ENCODE data around the gene CDH4.

CDH4 gene

DNA sequence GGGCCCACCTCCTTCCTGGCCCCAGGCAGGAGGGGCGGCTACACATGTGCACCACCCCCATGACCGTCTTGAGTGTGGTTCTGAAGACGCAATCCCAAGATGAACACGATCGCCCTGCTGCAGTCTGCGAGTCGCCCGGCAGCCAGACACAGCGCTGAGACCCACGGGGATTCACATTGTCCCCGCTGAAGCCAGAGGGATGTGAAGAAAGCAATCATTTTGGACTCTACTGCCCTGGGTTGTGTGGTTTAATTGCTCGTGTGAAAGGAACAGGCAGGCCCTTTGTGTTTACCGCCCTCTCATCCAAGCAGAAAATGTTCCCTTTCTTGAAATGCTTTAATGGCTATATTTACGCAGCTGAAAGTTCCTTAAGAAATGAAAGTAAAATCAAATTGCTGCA lies 534.2 kb downstream of the CDH4 start:
- DNase-seq (ENCODE audit: low spot score in 2 of 2) (no peak), ATAC-seq (no peak)
- no peak overlapping the region for H3K27ac Mint-ChIP-seq
- H3K36me3 Mint-ChIP-seq = no peaks in the 10 kb centered on the region
- H3K4me3 Mint-ChIP-seq = no peak overlapping the region
- H3K9me3 Mint-ChIP-seq = peaks cover 5% of the 10 kb centered on the region
- H3K4me1 Mint-ChIP-seq = peaks cover 5% of the 10 kb centered on the region

DNA sequence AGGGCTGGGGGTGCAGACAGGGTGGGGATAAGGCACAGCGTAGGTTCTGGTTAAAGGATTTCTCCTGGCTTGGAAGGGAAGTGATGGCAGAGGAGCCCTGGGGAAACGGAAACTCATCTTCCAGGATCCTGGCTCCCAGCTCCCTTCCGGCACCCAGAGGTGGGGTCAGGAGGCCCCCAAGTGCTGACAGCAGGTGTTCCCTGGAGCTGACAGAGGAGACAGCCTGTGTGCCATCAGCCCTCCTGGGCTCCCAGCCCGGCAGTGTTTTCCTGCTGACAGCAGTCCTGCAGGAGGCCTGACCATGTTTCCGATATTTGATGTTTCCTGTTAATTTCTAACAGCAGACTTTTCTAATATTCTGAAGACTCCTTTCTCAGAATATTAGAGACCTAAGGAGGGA lies 536.3 kb downstream of the CDH4 start:
- DNase-seq (ENCODE audit: low spot score in 2 of 2) (no peak), ATAC-seq (no peak)
- H3K9me3 Mint-ChIP-seq = peaks cover 2% of the 10 kb centered on the region
- H3K4me1 Mint-ChIP-seq = peaks cover 5% of the 10 kb centered on the region
- H3K36me3 Mint-ChIP-seq = no peaks in the 10 kb centered on the region
- no peak overlapping the region for H3K4me3 Mint-ChIP-seq
- no peak overlapping the region for H3K27ac Mint-ChIP-seq

DNA sequence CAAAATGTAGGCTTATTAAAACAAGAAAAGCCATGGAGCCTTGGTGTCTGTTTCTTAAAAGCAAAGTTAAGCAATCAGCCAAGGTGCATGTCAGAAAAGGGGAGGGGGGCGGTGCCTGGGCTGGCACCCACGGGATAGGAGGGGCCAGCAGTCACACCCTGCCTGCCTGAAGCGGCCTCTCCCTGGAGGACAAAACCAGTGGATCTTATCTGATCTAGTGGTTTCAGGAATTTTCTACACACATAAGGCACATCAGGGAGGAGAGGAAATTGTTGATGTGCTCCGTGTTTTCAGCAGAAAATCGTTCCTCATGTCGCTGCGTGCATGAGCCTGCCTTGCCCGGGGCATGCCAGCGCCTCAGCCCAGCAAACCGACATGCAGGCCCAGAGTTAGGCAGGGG lies 537.3 kb downstream of the CDH4 start:
- no peaks in the 10 kb centered on the region for H3K36me3 Mint-ChIP-seq
- ATAC-seq (no peak), DNase-seq (ENCODE audit: low spot score in 2 of 2) (no peak)
- H3K9me3 Mint-ChIP-seq = peaks cover 2% of the 10 kb centered on the region
- H3K27ac Mint-ChIP-seq = no peak overlapping the region
- H3K4me3 Mint-ChIP-seq = no peak overlapping the region
- peaks cover 5% of the 10 kb centered on the region for H3K4me1 Mint-ChIP-seq

DNA sequence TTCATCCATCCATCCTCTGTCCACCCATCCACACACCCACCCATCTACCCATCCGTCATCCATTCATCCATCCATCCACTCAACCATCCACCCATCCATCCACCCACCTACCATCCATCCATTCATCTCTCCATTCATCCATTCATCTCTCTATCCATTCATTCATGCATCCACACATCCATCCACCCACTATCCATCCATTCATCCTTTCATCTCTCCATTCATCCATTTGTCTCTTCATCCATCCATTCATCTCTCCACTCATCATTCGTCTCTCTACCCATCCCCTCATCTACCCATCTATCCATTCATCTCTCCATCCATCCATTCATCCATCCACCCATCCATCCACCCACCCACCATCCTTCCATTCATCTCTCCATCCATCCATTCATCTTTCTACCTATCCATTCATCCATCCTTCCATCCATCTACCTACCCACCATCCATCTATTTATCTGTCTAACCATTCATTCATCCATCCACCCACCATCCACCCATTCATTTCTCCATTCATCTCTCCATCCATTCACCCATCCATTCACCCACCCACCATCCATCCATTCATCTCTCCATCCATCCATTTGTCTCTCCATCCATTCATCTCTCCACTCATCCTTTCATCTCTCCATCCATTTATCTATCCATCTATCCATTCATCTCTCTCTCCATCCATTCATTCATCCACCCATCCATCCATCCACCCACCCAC lies 538.2 kb downstream of the CDH4 start:
- Mint-ChIP-seq H3K27ac (no peak overlapping the region), H3K36me3 (no peaks in the 10 kb centered on the region), H3K4me1 (peaks cover 5% of the 10 kb centered on the region), H3K9me3 (peaks cover 2% of the 10 kb centered on the region), H3K4me3 (no peak overlapping the region)
- no peak for DNase-seq (ENCODE audit: low spot score in 2 of 2)
- no peak for ATAC-seq

DNA sequence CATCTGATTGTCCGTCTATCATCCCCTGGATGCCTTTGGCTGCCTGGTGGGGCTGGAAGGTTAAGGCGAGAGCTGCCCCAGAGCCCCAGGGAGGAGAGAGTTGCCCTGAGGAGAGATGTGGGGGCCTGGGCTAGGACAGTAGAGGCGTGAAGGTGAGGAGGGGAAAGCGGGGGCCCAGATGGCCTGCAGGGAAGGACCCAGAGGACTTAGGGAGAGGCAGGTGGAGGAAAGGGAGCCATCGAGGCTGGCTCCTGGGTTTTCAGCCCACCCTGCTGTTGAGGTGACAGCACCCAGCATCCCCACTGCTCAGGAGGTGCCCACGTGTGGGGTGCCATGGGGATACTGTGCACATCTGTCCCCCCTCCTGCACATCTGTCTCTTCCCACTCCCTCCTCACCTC lies 539.9 kb downstream of the CDH4 start:
- DNase-seq (ENCODE audit: low spot score in 2 of 2) = no peak
- no peak overlapping the region for H3K4me3 Mint-ChIP-seq
- no peak overlapping the region for H3K27ac Mint-ChIP-seq
- H3K9me3 Mint-ChIP-seq = peaks cover 2% of the 10 kb centered on the region
- H3K36me3 Mint-ChIP-seq = no peaks in the 10 kb centered on the region
- peaks cover 5% of the 10 kb centered on the region for H3K4me1 Mint-ChIP-seq
- no peak for ATAC-seq

DNA sequence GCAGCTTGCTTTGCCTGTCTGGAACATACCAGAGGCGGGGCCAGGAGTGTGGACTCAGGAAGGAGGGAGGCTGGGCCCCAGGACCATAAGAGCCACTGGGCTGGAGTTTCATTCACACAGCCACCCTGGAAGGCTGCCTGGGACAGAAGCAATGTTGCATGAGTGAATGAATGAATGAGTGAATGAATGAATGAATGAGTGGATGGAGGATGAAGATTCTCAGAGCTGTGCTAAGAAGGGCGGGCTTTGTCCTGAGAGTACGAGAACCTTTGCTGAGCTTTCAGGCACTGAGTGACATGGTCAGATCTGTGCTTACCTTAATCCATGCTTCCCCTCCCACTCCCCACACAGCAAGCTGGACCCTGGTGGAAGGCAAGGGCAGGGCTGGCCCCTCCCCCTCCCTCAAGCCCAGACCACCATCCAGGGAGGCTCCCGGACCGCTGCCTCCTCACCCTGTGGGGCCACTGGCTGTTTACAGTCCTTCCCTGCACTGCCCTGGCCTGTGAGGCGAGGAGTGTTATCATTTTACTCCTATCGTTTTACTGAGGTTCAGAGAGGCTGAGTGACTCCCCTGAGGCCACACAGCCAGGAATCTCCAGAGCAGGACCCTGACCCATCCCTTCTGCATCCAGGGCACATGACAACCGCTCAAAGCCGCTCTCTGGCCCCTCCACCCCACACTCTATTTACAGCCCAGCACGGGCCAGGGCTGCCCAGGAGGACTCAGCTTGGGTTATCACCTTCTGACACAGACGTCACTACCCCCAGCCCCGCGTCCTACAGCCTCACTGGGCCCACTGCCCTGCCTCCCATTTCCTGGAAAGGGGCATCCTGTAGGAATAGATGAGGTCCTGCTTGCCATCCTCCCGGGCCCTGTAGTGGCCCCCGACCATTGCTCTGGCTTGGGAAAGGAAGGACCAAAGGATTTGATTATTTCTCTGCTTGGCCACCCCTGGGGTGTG lies 543.9 kb downstream of the CDH4 start:
- Mint-ChIP-seq H3K4me1 (no peaks in the 10 kb centered on the region), H3K4me3 (no peak overlapping the region), H3K36me3 (no peaks in the 10 kb centered on the region), H3K9me3 (peaks cover 2% of the 10 kb centered on the region), H3K27ac (no peak overlapping the region)
- no peak for ATAC-seq
- no peak for DNase-seq (ENCODE audit: low spot score in 2 of 2)

DNA sequence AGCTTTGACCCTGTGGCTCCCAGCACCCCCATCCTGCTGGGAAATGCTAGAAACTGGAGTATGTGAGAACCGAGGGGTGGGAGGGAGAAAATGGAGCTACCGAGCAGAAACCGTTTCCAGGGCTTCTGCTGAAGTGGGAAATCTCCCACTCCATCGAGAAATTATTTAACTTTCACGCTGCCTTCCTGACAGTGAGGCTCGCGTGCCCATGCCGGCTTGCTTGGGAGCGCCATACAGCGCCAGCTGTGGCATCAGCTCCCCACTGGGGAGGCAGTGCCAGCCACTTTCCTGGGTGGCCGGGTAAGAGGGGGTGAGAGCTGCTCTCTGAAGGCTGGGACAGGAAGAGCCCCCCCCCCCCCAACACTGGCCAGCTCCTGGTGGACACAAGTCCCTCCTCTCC lies 544.7 kb downstream of the CDH4 start:
- no peak overlapping the region for H3K27ac Mint-ChIP-seq
- ATAC-seq = no peak
- H3K4me3 Mint-ChIP-seq = no peak overlapping the region
- H3K9me3 Mint-ChIP-seq = no peaks in the 10 kb centered on the region
- no peak for DNase-seq (ENCODE audit: low spot score in 2 of 2)
- H3K36me3 Mint-ChIP-seq = no peaks in the 10 kb centered on the region
- no peaks in the 10 kb centered on the region for H3K4me1 Mint-ChIP-seq

DNA sequence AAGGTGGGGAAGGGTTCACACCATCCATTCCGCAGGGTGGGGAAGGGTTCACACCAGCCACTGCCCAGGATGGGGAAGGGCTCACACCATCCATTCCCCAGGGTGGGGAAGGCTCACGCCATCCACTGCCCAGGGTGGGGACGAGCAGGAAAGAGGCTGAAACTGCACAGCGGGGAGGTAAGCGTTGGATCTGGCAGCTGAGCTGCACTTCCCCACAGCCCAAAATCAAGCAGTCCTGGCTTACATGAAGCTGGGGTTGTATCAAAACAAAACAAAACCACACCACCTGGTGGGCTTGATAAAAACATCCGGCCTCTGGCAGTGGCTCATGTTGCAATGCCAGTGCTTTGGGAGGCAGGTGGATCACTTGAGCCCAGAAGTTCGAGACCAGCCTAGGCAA lies 545.1 kb downstream of the CDH4 start:
- Mint-ChIP-seq H3K9me3 (no peaks in the 10 kb centered on the region), H3K4me3 (no peak overlapping the region), H3K36me3 (no peaks in the 10 kb centered on the region), H3K4me1 (no peaks in the 10 kb centered on the region), H3K27ac (no peak overlapping the region)
- no peak for ATAC-seq
- DNase-seq (ENCODE audit: low spot score in 2 of 2) = no peak

DNA sequence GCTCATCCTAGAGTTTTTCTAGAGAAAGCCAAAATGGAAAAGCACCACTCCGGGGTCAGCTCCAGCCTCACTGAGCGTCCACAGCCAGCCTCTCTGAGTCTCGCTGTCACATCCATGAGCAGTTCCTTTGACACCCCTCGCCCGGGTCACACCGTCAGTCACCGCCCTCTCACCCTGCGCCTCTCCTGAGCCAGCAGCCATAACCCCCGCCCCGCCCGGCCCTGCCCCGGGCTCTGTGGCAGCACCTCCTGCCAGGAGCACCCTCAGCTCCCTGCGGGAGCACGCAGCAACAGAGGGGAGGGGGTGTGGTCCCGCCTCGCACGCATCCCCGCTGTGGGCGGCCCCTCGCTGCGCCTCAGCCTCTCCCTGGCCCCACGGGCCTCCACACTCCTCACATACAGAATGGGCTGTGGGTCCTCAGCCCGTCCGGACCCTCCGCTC lies 545.9 kb downstream of the CDH4 start:
- DNase-seq (ENCODE audit: low spot score in 2 of 2) (no peak), ATAC-seq (no peak)
- Mint-ChIP-seq H3K9me3 (no peaks in the 10 kb centered on the region), H3K4me1 (no peaks in the 10 kb centered on the region), H3K4me3 (no peak overlapping the region), H3K36me3 (no peaks in the 10 kb centered on the region), H3K27ac (no peak overlapping the region)

DNA sequence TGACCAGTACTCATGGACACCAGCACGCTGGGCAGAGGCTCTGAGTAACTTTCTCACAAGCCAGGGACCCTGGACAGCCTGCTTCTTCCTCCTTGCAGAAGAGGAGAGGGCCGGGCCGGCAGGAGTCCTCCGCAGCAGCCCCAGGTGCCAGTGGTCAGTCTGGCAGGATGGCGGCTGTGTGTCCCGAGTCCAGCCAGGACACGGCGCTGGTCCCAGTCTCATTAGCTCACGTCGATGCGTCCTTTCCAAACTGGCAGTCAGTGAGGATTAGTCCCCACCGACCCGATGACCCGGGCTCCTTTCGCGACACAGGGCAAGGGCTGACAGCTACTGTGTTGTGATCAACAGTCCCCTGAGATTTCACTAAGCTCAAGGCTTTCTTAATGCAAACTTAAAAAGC lies 546.6 kb downstream of the CDH4 start:
- Mint-ChIP-seq H3K4me1 (no peaks in the 10 kb centered on the region), H3K4me3 (no peak overlapping the region), H3K27ac (no peak overlapping the region)

DNA sequence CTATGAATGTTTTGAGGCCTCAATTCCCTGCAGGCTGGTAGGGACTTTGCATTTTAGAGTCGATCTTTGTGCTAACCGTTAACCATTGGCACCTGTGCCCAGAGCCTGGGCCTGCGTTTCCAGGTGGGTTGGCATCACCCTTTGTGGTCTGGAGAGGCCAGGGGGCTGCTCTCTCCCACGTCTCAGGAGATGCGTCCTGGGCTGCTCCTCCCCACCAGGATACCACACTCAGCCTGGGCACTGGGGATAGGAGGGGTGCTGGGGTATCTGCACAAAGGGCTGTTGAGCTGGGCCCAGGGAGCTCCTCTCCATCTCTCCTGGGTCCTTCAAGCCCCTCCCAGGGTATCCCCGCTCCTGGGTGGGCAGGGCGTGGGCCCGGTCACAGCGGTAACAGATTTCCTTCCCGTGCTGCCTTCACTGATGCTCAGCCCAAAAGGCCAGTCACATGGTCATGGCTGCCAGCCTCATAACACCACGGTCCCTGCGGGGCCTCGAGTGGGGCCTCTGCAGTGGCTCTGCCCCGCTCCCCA lies 547.4 kb downstream of the CDH4 start:
- H3K27ac Mint-ChIP-seq = no peak overlapping the region
- ATAC-seq (no peak), DNase-seq (ENCODE audit: low spot score in 2 of 2) (no peak)
- no peak overlapping the region for H3K4me3 Mint-ChIP-seq
- H3K9me3 Mint-ChIP-seq = no peaks in the 10 kb centered on the region
- H3K4me1 Mint-ChIP-seq = no peaks in the 10 kb centered on the region
- no peaks in the 10 kb centered on the region for H3K36me3 Mint-ChIP-seq

More for the DNA sequence above, 546.6 kb downstream of the CDH4 start:
- DNase-seq (ENCODE audit: low spot score in 2 of 2) = no peak
- no peak for ATAC-seq
- Mint-ChIP-seq H3K9me3 (no peaks in the 10 kb centered on the region), H3K36me3 (no peaks in the 10 kb centered on the region)

DNA sequence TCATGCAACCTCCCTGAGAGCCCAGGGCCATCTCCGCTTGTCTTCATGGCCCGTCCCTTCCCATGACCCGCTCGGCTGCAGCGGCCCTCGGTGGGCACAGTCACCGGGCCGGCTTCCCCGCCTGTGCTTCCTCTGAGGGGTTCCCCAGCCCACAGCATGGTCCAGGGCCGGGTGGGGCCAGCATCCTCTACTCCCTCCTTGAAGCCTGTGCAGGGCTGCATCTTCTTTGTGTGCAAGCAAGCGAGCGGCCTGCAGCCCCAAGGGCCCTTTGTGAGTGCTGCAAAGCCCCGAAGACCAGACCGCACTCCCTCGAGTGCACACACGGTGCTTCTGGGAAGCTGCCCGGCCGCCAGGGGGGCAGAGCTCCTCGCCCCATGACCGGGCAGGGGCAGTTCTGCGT lies 547.9 kb downstream of the CDH4 start:
- no peak overlapping the region for H3K27ac Mint-ChIP-seq
- no peaks in the 10 kb centered on the region for H3K4me1 Mint-ChIP-seq
- ATAC-seq (no peak), DNase-seq (ENCODE audit: low spot score in 2 of 2) (no peak)
- H3K36me3 Mint-ChIP-seq = no peaks in the 10 kb centered on the region
- no peaks in the 10 kb centered on the region for H3K9me3 Mint-ChIP-seq
- no peak overlapping the region for H3K4me3 Mint-ChIP-seq

DNA sequence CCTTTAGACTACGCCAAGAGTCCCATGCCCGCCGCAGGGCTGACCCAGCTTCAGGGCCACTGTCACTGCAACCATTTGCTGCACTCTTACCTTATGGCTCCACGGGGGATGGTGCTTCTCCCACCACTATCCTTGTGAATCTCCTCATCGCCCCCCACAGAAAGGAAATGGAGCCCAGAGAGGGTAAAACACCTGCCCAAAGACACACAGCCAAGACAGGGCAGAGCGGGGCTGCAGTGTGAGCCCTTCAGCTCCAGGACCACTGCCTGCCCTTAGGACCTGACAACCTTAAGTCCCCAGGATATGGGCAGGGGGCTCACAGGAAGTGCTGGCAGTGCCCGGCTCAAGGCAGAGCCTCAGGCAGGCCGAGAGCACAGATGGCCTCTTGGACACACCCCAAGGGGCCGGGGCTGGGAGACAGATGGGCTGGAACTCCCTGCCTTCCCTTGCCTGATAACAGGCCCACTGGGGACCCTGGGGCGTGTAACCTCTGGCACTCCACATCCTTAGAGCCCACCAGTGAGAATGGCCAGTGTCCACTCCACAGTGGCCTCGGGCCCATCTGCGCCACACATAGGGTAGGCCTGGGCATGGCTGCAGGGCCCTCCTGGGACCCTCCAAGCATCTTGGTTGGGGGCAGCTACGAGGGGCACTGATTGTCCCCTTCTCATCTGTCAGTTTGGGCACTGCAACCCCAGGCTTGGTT lies 548.5 kb downstream of the CDH4 start:
- DNase-seq (ENCODE audit: low spot score in 2 of 2) (no peak), ATAC-seq (no peak)
- H3K4me3 Mint-ChIP-seq = no peak overlapping the region
- H3K9me3 Mint-ChIP-seq = no peaks in the 10 kb centered on the region
- no peak overlapping the region for H3K27ac Mint-ChIP-seq
- H3K4me1 Mint-ChIP-seq = no peaks in the 10 kb centered on the region
- no peaks in the 10 kb centered on the region for H3K36me3 Mint-ChIP-seq

DNA sequence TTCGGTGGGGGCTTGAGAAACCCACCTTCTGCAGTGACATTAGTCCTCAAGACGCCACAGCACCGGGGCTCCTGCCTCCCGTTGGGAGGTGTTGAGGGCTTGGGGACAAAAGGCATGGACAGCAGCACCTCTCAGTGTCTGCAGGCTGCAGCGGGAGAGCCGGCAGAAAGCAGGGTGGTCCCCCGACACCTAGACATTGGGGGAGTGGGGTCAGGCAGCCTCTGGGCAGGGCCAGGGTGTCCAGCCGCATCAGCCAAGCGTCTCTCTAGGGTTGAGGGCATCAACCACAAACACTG lies 549.0 kb downstream of the CDH4 start:
- no peak overlapping the region for H3K27ac Mint-ChIP-seq
- ATAC-seq (no peak), DNase-seq (ENCODE audit: low spot score in 2 of 2) (no peak)
- H3K4me3 Mint-ChIP-seq = no peak overlapping the region
- no peaks in the 10 kb centered on the region for H3K36me3 Mint-ChIP-seq
- no peaks in the 10 kb centered on the region for H3K4me1 Mint-ChIP-seq
- H3K9me3 Mint-ChIP-seq = no peaks in the 10 kb centered on the region

DNA sequence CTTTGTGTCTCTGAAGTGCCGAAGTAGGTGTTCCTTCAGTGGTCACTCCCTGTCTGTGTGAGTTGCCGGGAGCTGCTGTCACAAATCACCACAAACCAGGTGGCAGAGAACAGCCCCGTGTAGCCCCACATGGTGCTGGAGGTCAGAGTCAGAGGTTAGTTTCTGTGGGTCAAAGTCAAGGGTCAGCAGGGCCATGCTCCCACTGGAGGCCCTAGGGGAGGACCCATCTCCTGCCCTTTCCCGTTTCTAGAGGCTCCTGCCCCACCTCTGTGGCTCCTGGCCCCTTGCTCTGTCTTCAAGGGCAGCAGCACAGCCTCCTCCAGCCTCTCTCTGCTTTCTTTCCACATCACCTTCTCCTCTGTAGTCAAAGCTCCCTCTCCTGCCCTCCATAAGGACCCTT lies 549.4 kb downstream of the CDH4 start:
- no peaks in the 10 kb centered on the region for H3K9me3 Mint-ChIP-seq
- DNase-seq (ENCODE audit: low spot score in 2 of 2) (no peak), ATAC-seq (no peak)
- no peak overlapping the region for H3K27ac Mint-ChIP-seq
- H3K36me3 Mint-ChIP-seq = no peaks in the 10 kb centered on the region
- no peaks in the 10 kb centered on the region for H3K4me1 Mint-ChIP-seq
- no peak overlapping the region for H3K4me3 Mint-ChIP-seq

All from stimulated activated effector memory CD8-positive, alpha-beta T cell treated with anti-CD3 and anti-CD28 coated beads, Interleukin-12 subunit alpha, Interleukin-12 subunit beta, amount 100 ng/mL, for 72 hours (primary cell).